Inferior parietal cortex (tissue), 1 donor: ENCODE results near the gene TAP2.

ENCODE experiments used
- DNase-seq: peaks from one replicate; pipeline ENCODE4 v3.0.0-alpha.2; 2016; ENCODE audit errors: extremely low spot score

TAP2 gene

GRCh38 chr6:32792901-32793435, 45.6 kb downstream of the TAP2 start:
- DNase-seq, result no peak

GRCh38 chr6:32790306-32790705, 48.2 kb downstream of the TAP2 start:
- DNase-seq, result no peak
